GM18909 (cell line): ENCODE results near the gene CSF3R.
"Not testable (repeated sequence)": the region's sequence is repeated elsewhere in the genome, so short reads cannot be mapped to it uniquely, and the experiment has no call there.

Experiments used
- ATAC-seq: cut with Tn5 transposase; IDR thresholded peaks from one replicate; pipeline ENCODE4 v1.9.1; 2021; ENCODE audit warnings: mild to moderate bottlenecking; ENCODE audit not compliant: unreplicated experiment, poor library complexity

CSF3R gene

DNA sequence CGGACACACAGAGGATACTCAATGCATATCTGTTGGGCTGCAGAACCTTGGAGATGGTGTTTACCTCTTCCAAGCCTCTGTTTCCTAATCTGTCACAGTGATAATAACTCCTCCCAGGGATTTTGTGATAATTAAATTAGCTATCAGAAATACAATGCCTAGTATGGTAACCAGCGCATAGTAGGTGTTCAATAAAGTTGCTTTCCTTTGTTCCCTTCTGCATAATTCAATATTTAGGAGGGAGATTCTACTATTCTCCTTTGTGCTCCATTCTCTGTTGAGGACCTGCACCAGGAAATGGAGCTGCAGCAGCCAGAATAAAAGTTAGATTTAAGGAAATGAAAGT lies 3.4 kb upstream of the CSF3R start:
- ATAC-seq = no peak

DNA sequence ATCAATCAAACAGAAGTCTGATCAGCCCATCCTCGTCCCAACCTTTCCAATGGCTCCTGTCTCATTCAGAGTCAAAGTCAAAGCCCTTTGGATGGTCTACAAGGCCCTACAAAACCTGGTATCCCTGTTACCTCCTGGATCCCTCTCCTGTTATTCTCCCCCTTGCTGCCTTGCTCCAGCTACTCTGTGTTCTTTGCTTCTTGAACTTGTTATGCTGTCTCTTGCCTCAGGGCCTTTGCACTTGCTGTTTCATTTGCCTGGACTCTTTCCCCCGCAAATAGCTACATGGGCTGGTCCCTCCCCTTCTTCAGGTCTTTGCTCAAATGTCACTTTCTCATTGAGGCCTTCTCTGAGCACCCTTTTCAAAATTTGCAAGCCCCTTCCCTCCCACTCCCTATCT lies 1.4 kb upstream of the CSF3R start:
- ATAC-seq = no peak

DNA sequence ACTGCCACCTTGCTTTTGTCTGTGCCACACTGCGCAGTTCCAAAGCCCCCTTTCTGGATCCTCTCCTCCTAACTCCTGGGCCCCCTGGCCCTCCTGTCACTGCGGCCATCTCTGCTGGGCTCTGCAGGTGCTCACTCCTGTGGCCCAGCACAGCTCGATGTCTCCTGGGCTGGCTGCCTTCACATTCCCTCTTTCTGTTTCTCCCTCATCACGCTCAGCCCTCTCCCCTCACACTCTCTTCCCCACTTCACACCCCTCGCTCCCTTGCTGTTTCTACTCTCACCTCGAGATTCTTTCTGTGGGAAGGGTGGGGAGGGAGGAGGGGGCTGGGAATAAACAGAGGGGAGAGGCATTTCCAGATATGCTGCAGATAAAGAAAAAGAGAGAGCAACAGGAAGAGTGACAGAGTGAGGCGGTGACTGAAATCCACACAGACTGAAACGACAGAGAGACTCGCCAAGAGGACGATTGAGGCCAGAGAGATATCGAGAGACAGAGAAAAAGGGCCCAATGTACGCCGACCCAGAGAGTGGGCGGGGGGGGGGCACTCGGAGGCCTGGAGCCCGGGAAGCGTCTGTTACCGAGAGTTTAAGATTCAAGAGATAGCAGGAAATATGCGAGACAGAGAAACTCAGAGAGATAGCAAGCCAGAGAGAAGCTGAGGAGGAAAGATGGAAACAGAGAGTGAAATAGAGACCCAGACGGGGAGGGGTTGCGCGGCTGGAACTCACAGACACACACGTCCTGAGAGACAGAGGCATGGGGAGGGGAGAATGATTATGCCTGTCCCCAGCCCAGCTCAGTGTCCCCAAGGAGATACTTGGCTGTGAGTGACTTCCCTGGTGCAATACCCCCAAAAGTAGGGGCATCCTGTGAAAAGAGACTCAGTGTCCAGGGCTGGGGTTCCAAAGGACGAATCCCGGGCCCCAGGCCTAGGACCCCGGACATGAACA lies 666 bp downstream of the CSF3R start:
- no peak for ATAC-seq

DNA sequence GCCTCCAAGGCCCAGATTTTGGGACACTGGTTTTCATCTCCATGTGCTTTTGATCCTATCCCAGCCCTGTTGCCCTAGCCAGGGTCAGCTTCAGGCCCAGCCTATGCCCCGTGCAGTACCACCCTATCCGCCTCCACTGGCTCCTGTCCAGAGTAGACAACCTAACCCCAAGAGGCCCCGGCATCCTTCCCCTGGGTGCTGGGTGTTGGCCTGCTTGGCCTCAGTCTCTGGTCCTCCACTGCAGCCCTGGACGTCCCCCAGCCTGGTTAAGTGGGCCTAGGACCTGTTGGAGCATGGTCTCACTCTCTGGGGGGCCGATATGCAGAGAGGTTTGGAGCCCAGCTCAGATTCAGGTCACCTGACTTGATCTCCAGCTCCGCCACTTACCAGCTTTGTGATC lies 1.6 kb downstream of the CSF3R start:
- ATAC-seq = no peak

DNA sequence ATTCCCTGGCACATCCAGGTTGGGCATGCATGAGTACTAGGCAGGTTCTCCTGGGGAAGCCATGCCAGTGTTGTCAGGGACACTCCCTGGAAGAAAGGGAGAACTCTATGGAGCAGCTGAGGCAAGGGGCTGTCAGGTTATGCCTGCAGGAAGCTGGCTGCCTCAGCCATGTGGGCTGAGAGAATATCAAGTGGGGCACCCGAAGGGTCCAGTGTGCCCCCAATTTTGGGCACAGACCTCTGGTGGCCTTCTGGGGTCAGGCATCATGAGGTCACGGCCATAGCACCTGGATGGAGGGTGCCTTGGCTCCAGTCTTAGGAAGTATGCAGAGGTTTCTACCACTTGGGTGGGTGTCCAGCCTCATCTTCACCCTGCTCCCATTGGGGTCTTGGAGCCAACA lies 2.6 kb downstream of the CSF3R start:
- no peak for ATAC-seq

DNA sequence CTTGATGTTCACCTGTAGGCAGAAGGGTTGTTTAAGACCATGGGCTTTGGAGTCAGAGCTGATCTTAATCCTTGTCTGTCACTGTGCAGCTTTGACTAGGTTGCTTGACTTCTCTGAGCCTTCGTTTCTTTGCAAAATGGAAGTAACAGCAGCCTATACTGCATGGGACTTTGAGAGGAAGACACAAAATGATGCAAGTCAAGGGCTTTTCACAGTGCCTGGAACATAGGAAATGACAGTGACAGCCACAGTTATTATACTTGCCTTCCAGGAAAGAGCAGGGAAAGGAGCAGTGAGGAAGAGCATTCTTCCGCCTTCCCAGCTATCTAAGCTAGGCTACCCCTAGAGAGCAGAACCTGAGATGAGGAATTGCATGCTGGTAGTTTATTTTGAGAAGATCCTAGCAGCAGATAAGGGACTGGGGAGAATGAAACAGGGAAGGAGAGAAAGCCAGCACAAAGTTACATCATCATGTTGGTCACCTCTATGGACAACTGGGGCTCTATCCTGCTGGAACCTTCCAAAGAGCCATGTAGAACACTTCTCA lies 3.1 kb downstream of the CSF3R start:
- no peak for ATAC-seq

DNA sequence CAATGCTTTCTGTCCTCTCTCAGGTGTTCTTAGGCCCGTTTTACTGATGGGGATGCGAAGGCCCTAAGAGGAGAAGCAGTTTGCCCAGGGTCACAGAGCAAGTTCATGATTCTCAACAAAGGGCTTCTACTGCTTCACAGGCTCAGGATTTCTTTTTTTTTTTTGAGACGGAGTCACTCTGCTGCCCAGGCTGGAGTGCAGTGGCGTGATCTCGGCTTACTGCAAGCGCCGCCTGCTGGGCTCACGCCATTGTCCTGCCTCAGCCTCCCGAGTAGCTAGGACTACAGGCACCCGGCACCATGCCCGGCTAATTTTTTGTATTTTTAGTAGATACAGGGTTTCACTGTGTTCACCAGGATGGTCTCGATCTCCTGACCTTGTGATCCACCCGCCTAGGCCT lies 5.1 kb downstream of the CSF3R start:
- ATAC-seq = not testable (repeated sequence)

DNA sequence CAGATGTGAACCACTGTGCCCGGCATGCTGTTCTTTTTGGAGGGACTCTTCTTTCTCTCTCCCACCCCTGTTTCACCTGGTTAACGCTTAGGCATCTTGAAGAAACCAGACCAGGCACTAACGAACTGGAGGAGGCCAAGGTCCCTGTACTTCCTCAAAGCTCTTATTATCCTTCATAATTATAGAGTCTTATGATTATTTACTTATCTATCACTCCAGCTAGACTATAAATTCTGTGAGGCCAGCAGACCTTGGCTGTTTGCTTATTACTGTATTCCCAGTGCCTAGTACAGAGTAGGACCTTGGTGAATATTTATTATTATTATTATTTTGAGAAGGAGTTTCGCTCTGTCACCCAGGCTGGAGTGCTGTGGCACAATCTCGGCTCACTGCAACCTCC lies 5.8 kb downstream of the CSF3R start:
- ATAC-seq = no peak

DNA sequence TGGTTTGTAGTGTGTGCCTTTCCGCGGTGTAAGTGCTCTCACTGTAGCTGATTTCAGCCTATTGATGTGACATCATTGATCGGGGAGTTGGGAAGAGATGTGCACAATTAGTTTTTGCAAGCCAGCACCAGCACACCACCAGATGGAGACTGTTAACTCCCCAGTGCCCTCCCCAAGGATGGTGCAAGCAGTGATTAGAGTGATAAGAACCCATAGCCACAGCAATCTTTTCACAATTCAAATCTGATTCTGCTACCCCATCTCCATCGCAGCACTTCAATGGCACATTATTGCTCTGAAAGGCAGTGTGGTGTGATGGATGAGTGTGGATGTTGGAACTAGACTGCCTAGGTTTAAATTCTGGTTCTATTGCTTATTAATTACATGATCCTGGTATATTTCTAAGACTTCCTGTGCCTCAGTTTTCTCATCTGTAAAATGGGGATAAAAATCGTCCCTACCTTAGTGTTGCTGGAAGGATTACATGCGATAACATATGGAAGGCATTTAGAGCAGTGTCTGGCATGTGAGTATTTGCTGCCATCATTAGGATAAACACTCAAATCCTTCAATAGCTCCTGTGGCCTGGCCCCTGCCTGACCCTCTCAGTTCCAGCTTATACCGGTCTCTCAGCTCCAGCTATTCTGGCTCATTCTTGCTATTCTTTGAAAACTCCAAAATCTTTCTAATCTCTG lies 6.7 kb downstream of the CSF3R start:
- no peak for ATAC-seq

DNA sequence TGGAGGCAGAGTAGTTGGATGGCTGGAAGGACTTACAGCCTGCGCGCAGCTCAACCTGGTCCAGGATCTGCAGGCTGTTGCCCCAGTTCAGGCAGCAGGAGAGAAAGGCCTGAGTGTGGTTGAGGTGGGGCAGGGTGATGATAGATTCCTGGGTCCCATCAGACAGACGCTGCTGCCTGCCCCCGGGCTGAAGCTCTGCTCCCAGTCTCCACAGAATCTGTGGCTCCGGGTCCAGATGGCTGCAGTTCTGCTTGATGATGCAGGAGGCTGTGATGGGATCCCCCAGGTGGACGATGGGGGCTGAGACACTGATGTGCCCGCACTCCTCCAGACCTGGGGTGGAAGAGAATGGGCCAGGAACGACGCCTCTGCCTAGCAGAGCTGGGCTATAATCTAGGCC lies 7.4 kb downstream of the CSF3R start:
- no peak for ATAC-seq

DNA sequence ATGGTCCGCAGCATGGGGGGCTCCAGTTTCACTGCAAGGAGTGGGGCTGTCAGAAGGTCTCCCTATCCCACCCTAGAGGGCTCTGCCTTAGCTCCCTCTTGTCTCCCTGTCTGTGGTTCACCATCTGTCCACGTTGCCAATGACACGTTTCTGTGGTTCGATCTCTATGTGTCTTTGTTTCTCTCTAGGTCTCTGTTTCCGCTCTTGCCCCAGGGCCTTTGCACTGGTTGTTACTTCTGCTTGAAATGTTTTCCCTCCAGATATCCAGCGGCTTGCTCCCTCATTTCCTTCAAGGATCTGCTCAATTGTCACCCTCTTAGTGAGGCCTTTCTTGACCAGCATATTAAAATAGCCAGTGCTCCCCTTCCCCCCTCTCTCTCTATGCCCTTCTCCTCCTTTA lies 10.1 kb downstream of the CSF3R start:
- ATAC-seq = no peak

DNA sequence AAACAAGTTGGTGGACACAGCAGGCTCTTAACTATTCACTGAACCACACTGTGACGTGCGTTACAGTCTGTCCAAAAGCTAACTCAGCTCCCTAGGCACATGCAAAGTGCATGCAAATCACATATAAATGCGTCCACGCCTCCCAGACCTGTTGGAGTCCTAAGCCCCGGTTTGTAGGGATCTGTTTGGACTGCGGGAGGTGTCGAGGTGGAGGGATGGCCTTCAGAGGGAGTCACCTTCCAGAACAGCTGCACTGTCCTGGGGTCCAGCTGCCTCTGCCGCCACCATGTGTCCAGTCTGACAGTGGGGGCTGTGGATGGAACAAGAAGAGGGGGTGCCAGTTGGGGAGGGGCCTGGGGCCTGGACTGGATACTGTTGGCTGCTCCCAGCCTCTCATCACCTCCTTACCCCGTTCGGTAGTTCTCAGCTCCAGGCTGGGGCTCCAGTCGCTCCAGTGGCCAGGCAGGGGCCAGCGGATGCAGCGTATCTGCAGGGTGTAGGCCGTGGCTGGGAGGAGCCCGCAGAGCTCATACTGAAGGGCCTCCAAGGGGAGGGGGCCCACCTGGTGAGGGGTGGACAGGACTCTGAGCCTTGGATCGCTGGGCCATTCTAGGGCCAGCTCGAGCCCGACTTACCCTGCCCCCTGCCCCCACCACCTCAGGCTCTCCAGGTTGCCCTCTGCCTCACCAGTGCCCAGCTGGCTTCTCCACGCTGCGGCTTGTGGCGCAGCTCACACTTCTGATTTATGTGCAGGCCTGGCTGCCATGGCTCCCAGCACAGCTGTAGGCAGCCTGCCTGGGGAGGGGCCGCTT lies 10.7 kb downstream of the CSF3R start:
- no peak for ATAC-seq

DNA sequence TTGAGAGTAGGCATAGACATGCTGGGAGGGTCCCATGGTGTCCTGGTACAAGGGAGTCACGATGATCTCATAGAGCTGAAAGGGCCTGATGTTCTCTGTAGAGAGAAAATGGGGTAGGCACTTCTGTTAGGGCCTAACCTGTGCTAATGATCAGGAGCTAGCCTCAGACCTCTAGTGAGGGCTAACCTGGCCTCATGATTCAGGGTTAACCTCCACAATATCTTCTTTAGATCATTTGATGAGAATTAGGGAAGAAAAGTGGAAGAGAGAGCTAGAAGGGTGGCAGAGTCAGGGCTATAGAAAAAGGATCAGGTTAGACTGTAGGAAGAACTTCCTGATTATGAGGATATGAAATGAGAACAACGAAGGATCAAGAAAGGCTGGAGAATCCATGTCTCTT lies 13.6 kb downstream of the CSF3R start:
- no peak for ATAC-seq

DNA sequence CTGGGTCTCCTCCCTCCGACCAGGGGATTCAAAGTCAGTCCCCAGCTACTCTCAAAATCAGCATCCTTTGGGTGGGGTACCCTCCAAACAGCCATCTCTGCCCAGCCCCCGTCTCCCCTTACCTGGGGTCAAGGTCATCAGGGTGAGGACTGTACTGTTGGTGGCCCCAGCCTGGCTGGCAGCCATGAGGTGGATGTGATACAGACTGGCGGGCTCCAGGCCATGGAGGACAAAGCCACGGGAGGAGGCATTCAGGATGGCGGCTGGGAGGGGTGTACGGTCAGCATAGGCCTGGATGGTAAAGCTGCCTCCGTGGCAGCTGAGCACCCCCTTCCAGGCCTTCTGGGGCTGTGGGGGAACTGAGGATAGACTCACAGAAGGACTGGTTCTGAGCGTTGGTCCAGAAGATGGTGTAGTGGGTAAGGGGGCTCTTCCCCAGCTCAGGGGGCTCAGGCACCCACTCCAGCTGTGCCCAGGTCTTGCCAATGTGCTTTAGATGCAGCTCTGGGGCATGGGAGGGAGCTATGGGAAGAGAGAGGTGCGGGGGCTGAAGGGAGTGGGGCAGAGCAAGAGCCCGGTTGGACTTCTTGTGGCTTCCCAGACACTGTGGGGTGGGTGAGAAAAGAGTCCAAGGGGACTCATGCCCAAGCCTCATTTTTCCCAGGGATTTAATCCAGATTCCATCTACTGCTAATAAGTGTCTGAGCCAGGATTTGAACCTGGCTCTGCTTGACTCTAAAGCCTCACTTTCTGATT lies 14.8 kb downstream of the CSF3R start:
- no peak for ATAC-seq

DNA sequence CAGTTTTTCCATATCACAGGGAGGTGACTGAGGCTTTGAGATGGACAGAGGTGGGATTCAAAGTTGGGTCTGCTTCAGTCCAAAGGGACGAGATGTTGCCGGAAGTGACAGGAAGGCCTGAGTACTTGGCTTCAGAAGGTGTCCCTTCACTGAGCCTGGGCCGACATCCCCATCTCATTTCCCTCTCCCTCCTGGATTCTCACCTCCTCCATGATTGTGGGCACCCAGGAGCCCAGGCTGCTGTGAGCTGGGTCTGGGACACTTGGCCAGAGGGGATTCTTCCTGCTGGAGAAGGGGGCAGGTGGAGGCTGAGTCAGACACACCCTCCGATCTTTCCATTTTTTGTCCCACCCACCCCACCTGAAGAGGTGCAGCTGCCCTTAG lies 15.7 kb downstream of the CSF3R start:
- ATAC-seq = no peak

DNA sequence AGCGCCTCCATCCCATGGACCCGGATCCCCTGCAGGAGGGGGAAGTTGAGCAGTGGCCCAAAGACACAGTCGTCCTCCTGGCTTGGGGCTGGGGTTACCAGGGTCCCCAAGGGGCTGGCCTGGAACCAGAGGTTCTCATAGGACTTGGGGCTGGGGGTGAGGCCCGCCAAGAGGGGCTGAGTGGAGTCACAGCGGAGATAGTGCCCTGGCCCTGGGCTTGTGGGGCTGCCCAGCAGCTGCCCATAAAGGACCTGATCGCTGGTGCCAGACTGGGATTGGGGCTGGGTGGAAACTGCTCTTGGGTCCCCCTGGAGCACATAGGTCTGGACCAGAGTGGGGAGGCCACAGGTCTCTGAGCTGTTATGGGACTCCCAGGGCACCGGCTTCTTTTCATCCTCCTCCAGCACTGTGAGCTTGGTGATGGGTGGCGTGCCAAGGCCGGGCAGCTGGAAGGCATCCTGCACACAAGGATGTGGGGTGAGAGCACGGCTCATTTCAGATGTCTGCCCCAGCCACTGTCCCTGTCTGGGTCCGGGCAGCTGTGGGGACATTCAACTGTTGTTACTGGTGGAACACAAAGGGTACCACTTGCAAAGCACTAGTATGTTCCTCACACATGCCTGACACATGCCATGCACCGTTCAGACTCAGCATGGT lies 16.2 kb downstream of the CSF3R start:
- no peak for ATAC-seq

DNA sequence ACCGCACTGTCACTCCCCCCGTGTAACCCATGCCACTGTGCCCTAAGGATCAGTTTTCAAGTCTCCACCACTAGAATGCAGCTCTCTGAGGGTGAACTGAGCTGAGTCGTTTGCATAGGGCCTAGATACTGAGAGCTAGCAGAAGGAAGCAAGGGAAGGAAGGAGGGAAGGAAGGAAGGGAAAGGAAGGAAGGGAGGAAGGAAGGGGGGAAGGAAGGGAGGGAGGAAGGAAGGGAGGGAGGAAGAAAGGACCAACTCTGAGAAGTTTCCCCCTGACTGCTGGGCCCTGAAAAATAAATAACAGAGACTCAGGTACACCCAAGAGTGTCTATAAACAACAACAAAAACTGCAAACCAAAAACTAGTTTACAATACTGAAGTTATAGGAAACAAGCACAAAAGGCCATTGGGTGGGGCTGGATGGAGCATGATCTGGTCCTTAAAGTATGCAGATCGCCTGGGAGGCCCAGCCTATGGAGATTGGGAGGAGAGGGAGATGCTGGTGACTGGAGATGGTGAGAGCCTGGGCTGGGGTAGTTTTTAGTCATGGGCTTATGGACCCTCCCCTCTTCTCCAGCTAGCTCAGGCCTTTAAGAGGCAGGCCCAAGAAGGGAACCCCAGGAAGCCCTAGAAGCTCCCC lies 16.9 kb downstream of the CSF3R start:
- no peak for ATAC-seq

DNA sequence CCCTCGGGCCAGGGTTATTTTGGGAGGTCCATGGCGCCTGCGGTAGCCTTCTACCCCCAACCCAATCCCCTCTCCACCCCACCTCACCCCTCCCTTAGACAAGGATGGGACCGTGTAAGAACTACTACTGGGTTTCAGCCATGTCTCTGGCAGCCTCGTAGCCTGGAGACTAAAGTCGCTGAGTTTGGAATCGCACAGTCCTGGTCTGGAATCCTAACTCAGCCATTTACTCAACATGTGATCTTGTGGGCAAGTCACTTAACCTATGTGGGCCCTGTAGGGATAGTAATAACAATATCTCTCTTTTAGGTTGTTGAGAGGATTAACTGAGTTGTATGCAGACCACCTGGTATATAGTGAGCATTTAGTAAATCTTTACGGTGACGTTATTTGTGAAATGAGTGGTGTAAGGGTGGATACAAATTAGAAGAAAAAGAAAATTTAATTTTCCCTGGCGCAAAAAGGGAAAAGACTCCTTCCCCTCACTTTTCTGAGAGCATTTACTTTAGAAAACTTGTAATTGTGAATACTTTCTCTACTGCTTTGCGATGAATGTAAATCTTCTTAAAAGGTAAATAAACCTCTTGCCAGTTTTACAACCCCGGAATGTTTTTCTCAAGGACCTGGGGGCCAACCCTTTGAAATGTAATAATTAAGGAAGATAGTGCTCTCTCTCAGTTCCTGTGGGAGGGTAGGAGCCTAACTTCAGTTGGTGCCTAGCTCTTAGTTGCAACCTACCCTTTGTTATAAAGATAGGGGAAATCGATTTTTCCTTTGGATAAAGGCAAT lies 17.9 kb downstream of the CSF3R start:
- peak; percentile 37 for ATAC-seq
